GM23338 (cell line): Measurements from ENCODE around the gene EPS8L3. TPM values are rescaled to one million over a fixed set of nuclear protein-coding genes. Genes with fewer than 3 reads are reported as not detected.

Experiments
- ATAC-seq: fragments of 200-7000 bp; cut with Tn5 transposase; 3 replicates; pipeline ENCODE4 v1.9.1; 2020
- DNase-seq: peaks from one replicate; pipeline ENCODE4 v3.0.0-alpha.2; 2015; ENCODE audit warnings: low spot score
- H2AFZ ChIP-seq: fragments of 200-600 bp; sonication (generic); 2 replicates; pipeline ENCODE4 v1.8.0; 2016; ENCODE audit warnings: antibody characterized with exemption, mild to moderate bottlenecking, moderate library complexity
- H3F3A ChIP-seq: fragments of 200-600 bp; sonication (generic); replicated peaks from 2 replicates; pipeline ENCODE4 v1.8.0; 2017; ENCODE audit warnings: antibody characterized with exemption, mixed run types, low read depth
- H3K27ac ChIP-seq: fragments of 200-600 bp; sonication (generic); 2 replicates; pipeline ENCODE4 v1.6.1; 2016; ENCODE audit warnings: low read depth
- H3K27me3 ChIP-seq: fragments of 200-600 bp; sonication (generic); 2 replicates; pipeline ENCODE4 v1.8.0; 2016; ENCODE audit warnings: mild to moderate bottlenecking, mixed run types, moderate library complexity; ENCODE audit not compliant: insufficient read depth
- H3K36me3 ChIP-seq: fragments of 200-600 bp; sonication (generic); 2 replicates; pipeline ENCODE4 v1.8.0; 2016; ENCODE audit warnings: mild to moderate bottlenecking; ENCODE audit not compliant: insufficient read depth
- H3K4me1 ChIP-seq: fragments of 200-600 bp; sonication (generic); 2 replicates; pipeline ENCODE4 v1.8.0; 2016; ENCODE audit warnings: mild to moderate bottlenecking, moderate library complexity; ENCODE audit not compliant: insufficient read depth
- H3K4me2 ChIP-seq: fragments of 200-600 bp; sonication (generic); 2 replicates; pipeline ENCODE4 v1.7.1; 2017; ENCODE audit warnings: mixed run types
- H3K4me3 ChIP-seq: fragments of 200-600 bp; sonication (generic); 2 replicates; pipeline ENCODE4 v1.6.1; 2016; ENCODE audit warnings: mixed run types
- H3K79me2 ChIP-seq: fragments of 200-600 bp; sonication (generic); replicated peaks from 2 replicates; pipeline ENCODE4 v1.8.0; 2017; ENCODE audit warnings: mild to moderate bottlenecking; ENCODE audit not compliant: insufficient read depth
- H3K9me2 ChIP-seq: fragments of 200-600 bp; sonication (generic); 2 replicates; pipeline ENCODE4 v1.8.0; 2017; ENCODE audit not compliant: insufficient read depth
- H4K20me1 ChIP-seq: fragments of 200-600 bp; sonication (generic); replicated peaks from 2 replicates; pipeline ENCODE4 v1.8.0; 2017; ENCODE audit warnings: mild to moderate bottlenecking; ENCODE audit not compliant: insufficient read depth
- H3K27ac Mint-ChIP-seq: 2 replicates; pipeline ENCODE4 v1.8.0; 2020; ENCODE audit warnings: inconsistent platforms, mild to moderate bottlenecking, moderate library complexity, mixed read lengths
- H3K27me3 Mint-ChIP-seq: 3 replicates; pipeline ENCODE4 v1.8.0; 2022; ENCODE audit warnings: low read depth, mild to moderate bottlenecking, moderate library complexity, mixed read lengths, inconsistent platforms; ENCODE audit not compliant: insufficient read depth, poor library complexity
- H3K36me3 Mint-ChIP-seq: 3 replicates; pipeline ENCODE4 v1.8.0; 2021; ENCODE audit warnings: low read depth, mild to moderate bottlenecking, inconsistent platforms, moderate library complexity, mixed read lengths
- H3K4me1 Mint-ChIP-seq: 3 replicates; pipeline ENCODE4 v1.8.0; 2020; ENCODE audit warnings: mild to moderate bottlenecking, inconsistent platforms, mixed read lengths
- H3K4me3 Mint-ChIP-seq: 3 replicates; pipeline ENCODE4 v1.8.0; 2021; ENCODE audit warnings: moderate library complexity, mild to moderate bottlenecking, inconsistent platforms, mixed read lengths
- H3K9me3 Mint-ChIP-seq: 3 replicates; pipeline ENCODE4 v1.8.0; 2020; ENCODE audit warnings: moderate library complexity, mild to moderate bottlenecking, inconsistent platforms, mixed read lengths
- CREB1 ChIP-seq: fragments of 250-450 bp; sonication (Bioruptor Pico); IDR thresholded peaks from 2 replicates; pipeline ENCODE4 v1.5.0; 2020; ENCODE audit warnings: low read depth, mild to moderate bottlenecking, moderate library complexity
- EZH2 ChIP-seq: fragments of 200-600 bp; sonication (generic); IDR thresholded peaks from one replicate; pipeline ENCODE4 v1.8.0; 2017; ENCODE audit warnings: antibody characterized with exemption, mild to moderate bottlenecking, low read depth; ENCODE audit not compliant: unreplicated experiment
- EZH2phosphoT487 ChIP-seq: fragments of 200-600 bp; sonication (generic); IDR thresholded peaks from one replicate; pipeline ENCODE4 v1.8.1; 2018; ENCODE audit warnings: antibody characterized with exemption; ENCODE audit not compliant: unreplicated experiment
- JUNB ChIP-seq: IDR thresholded peaks from one replicate; pipeline ENCODE4 v1.6.1; 2016; ENCODE audit warnings: antibody characterized with exemption; ENCODE audit not compliant: unreplicated experiment
- NANOG ChIP-seq: IDR thresholded peaks from 2 replicates; pipeline ENCODE4 v1.6.1; 2016; ENCODE audit warnings: antibody characterized with exemption, borderline replicate concordance
- POLR2AphosphoS5 ChIP-seq: IDR thresholded peaks from 2 replicates; pipeline ENCODE4 v1.6.1; 2016; ENCODE audit warnings: antibody characterized with exemption, low read depth
- ZNF114 ChIP-seq: fragments of 250-450 bp; sonication (Bioruptor Pico); IDR thresholded peaks from 2 replicates; pipeline ENCODE4 v1.5.0; 2020; ENCODE audit warnings: mild to moderate bottlenecking, moderate library complexity
- polyA plus RNA-seq: library from polyadenylated mRNA; unstranded; fragments of >200 nt; fragmentation: Nextera tagmentation; extraction: Ambion mirVana; gene quantifications from 2 replicates; pipeline ENCODE4 v1.2.1, GENCODE V29; 2016
- total RNA-seq: library from RNA; depleted of rRNA; stranded (reverse); fragments of >200 nt; shearing (Covaris generic); gene quantifications from 2 replicates; pipeline ENCODE4 v1.2.3, GENCODE V29; 2014
- TF ChIP-seq, protein P1 (sequence below): IDR thresholded peaks from one replicate; pipeline ENCODE4 v1.6.1; 2018; ENCODE audit warnings: antibody characterized with exemption; ENCODE audit not compliant: unreplicated experiment
- TF ChIP-seq, protein P2 (sequence below), 2 experiments: fragments of 200-600 bp in 1 of 2; sonication (generic) in 1 of 2; conservative IDR thresholded peaks; 2 replicates each; pipeline versions ENCODE4 v1.5.1 to v1.6.1; 2016 to 2017; ENCODE audit warnings: antibody characterized with exemption in 2 of 2, low read depth in 2 of 2, mild to moderate bottlenecking in 2 of 2, moderate library complexity in 1 of 2
- TF ChIP-seq, protein P3 (sequence below): IDR thresholded peaks from 2 replicates; pipeline ENCODE4 v1.6.1; 2016; ENCODE audit warnings: antibody characterized with exemption
- TF ChIP-seq, protein P4 (sequence below): fragments of 250-450 bp; sonication (Bioruptor Pico); IDR thresholded peaks from 2 replicates; pipeline ENCODE4 v1.5.0; 2020; ENCODE audit warnings: mild to moderate bottlenecking, moderate library complexity

The EPS8L3 gene
- total and polyA plus RNA-seq, 2 experiments from 2014 or later, result not detected

DNA sequence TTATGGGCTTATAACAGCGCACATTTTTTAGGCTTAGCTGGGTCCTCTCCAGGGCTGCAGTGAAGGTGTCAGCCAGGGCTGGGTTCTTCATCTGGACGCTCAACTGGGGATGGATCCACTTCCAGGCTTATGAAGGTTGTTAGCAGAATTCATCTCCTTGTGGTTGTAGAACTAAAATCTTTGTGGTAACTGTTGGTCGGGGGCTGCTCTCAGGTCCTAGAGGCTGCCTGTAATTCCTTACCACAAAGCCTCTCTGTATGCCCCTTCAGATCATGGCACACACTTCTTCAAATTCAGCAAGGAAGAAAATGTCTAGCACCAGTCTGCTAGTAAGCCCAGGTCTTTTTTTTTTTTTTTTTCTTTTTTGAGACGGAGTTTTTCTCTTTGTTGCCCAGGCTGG lies 40.9 kb upstream of the EPS8L3 start:
- no peak for ATAC-seq
- peaks cover 4% of the 10 kb centered on the region for H3K27me3 Mint-ChIP-seq
- Histone ChIP-seq H3K9me2 (no peaks in the 10 kb centered on the region), H3K36me3 (no peaks in the 10 kb centered on the region), H3K4me3 (no peak overlapping the region), H3K4me1 (no peaks in the 10 kb centered on the region), H3K27ac (no peak overlapping the region), H3K79me2 (no peaks in the 10 kb centered on the region), H2AFZ (no peak overlapping the region), H3F3A (no peaks in the 10 kb centered on the region), H3K27me3 (no peaks in the 10 kb centered on the region), H4K20me1 (no peaks in the 10 kb centered on the region), H3K4me2 (no peak overlapping the region)
- no peak for DNase-seq
- TF ChIP-seq EZH2phosphoT487 (no peak), NANOG (no peak), CREB1 (CRISPR knock-in tag) (no peak), EZH2 (no peak), JUNB (no peak), POLR2AphosphoS5 (no peak), ZNF114 (CRISPR knock-in tag) (no peak)
- TF ChIP-seq, protein P1, sequence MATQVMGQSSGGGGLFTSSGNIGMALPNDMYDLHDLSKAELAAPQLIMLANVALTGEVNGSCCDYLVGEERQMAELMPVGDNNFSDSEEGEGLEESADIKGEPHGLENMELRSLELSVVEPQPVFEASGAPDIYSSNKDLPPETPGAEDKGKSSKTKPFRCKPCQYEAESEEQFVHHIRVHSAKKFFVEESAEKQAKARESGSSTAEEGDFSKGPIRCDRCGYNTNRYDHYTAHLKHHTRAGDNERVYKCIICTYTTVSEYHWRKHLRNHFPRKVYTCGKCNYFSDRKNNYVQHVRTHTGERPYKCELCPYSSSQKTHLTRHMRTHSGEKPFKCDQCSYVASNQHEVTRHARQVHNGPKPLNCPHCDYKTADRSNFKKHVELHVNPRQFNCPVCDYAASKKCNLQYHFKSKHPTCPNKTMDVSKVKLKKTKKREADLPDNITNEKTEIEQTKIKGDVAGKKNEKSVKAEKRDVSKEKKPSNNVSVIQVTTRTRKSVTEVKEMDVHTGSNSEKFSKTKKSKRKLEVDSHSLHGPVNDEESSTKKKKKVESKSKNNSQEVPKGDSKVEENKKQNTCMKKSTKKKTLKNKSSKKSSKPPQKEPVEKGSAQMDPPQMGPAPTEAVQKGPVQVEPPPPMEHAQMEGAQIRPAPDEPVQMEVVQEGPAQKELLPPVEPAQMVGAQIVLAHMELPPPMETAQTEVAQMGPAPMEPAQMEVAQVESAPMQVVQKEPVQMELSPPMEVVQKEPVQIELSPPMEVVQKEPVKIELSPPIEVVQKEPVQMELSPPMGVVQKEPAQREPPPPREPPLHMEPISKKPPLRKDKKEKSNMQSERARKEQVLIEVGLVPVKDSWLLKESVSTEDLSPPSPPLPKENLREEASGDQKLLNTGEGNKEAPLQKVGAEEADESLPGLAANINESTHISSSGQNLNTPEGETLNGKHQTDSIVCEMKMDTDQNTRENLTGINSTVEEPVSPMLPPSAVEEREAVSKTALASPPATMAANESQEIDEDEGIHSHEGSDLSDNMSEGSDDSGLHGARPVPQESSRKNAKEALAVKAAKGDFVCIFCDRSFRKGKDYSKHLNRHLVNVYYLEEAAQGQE, result no peak
- TF ChIP-seq, protein P2, sequence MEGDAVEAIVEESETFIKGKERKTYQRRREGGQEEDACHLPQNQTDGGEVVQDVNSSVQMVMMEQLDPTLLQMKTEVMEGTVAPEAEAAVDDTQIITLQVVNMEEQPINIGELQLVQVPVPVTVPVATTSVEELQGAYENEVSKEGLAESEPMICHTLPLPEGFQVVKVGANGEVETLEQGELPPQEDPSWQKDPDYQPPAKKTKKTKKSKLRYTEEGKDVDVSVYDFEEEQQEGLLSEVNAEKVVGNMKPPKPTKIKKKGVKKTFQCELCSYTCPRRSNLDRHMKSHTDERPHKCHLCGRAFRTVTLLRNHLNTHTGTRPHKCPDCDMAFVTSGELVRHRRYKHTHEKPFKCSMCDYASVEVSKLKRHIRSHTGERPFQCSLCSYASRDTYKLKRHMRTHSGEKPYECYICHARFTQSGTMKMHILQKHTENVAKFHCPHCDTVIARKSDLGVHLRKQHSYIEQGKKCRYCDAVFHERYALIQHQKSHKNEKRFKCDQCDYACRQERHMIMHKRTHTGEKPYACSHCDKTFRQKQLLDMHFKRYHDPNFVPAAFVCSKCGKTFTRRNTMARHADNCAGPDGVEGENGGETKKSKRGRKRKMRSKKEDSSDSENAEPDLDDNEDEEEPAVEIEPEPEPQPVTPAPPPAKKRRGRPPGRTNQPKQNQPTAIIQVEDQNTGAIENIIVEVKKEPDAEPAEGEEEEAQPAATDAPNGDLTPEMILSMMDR (conservative IDR thresholded peaks at IDR 0.05; ENCODE audit: low read depth in 2 of 2), result no peak
- TF ChIP-seq, protein P3, sequence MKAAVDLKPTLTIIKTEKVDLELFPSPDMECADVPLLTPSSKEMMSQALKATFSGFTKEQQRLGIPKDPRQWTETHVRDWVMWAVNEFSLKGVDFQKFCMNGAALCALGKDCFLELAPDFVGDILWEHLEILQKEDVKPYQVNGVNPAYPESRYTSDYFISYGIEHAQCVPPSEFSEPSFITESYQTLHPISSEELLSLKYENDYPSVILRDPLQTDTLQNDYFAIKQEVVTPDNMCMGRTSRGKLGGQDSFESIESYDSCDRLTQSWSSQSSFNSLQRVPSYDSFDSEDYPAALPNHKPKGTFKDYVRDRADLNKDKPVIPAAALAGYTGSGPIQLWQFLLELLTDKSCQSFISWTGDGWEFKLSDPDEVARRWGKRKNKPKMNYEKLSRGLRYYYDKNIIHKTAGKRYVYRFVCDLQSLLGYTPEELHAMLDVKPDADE, result no peak
- TF ChIP-seq, protein P4, sequence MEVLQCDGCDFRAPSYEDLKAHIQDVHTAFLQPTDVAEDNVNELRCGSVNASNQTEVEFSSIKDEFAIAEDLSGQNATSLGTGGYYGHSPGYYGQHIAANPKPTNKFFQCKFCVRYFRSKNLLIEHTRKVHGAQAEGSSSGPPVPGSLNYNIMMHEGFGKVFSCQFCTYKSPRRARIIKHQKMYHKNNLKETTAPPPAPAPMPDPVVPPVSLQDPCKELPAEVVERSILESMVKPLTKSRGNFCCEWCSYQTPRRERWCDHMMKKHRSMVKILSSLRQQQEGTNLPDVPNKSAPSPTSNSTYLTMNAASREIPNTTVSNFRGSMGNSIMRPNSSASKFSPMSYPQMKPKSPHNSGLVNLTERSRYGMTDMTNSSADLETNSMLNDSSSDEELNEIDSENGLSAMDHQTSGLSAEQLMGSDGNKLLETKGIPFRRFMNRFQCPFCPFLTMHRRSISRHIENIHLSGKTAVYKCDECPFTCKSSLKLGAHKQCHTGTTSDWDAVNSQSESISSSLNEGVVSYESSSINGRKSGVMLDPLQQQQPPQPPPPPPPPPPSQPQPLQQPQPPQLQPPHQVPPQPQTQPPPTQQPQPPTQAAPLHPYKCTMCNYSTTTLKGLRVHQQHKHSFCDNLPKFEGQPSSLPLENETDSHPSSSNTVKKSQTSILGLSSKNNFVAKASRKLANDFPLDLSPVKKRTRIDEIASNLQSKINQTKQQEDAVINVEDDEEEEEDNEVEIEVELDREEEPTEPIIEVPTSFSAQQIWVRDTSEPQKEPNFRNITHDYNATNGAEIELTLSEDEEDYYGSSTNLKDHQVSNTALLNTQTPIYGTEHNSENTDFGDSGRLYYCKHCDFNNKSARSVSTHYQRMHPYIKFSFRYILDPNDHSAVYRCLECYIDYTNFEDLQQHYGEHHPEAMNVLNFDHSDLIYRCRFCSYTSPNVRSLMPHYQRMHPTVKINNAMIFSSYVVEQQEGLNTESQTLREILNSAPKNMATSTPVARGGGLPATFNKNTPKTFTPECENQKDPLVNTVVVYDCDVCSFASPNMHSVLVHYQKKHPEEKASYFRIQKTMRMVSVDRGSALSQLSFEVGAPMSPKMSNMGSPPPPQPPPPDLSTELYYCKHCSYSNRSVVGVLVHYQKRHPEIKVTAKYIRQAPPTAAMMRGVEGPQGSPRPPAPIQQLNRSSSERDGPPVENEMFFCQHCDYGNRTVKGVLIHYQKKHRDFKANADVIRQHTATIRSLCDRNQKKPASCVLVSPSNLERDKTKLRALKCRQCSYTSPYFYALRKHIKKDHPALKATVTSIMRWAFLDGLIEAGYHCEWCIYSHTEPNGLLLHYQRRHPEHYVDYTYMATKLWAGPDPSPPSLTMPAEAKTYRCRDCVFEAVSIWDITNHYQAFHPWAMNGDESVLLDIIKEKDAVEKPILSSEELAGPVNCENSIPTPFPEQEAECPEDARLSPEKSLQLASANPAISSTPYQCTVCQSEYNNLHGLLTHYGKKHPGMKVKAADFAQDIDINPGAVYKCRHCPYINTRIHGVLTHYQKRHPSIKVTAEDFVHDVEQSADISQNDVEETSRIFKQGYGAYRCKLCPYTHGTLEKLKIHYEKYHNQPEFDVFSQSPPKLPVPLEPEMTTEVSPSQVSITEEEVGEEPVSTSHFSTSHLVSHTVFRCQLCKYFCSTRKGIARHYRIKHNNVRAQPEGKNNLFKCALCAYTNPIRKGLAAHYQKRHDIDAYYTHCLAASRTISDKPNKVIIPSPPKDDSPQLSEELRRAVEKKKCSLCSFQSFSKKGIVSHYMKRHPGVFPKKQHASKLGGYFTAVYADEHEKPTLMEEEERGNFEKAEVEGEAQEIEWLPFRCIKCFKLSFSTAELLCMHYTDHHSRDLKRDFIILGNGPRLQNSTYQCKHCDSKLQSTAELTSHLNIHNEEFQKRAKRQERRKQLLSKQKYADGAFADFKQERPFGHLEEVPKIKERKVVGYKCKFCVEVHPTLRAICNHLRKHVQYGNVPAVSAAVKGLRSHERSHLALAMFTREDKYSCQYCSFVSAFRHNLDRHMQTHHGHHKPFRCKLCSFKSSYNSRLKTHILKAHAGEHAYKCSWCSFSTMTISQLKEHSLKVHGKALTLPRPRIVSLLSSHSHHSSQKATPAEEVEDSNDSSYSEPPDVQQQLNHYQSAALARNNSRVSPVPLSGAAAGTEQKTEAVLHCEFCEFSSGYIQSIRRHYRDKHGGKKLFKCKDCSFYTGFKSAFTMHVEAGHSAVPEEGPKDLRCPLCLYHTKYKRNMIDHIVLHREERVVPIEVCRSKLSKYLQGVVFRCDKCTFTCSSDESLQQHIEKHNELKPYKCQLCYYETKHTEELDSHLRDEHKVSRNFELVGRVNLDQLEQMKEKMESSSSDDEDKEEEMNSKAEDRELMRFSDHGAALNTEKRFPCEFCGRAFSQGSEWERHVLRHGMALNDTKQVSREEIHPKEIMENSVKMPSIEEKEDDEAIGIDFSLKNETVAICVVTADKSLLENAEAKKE, result no peak
- no peak overlapping the region for H3K27ac Mint-ChIP-seq
- no peaks in the 10 kb centered on the region for H3K4me1 Mint-ChIP-seq
- H3K9me3 Mint-ChIP-seq, result no peaks in the 10 kb centered on the region
- no peaks in the 10 kb centered on the region for H3K36me3 Mint-ChIP-seq
- H3K4me3 Mint-ChIP-seq, result no peak overlapping the region
